Chondrocyte (in vitro differentiated cells): Measurements from ENCODE around the gene GAMT. TPM values are rescaled to one million over a fixed set of nuclear protein-coding genes. Genes with fewer than 3 reads are reported as not detected.

Source experiments
- DNase-seq: peaks from one replicate; pipeline ENCODE4 v3.0.0; 2021; ENCODE audit warnings: mixed read lengths, low spot score
- H3K27ac Mint-ChIP-seq: one replicate; pipeline ENCODE4 v1.8.0; 2021; ENCODE audit warnings: mild to moderate bottlenecking, moderate library complexity, mixed read lengths; ENCODE audit not compliant: unreplicated experiment
- H3K27me3 Mint-ChIP-seq: 2 replicates; pipeline ENCODE4 v1.8.0; 2021; ENCODE audit warnings: low read depth, mixed read lengths
- H3K36me3 Mint-ChIP-seq: 2 replicates; pipeline ENCODE4 v1.8.0; 2021; ENCODE audit warnings: low read depth, mixed read lengths
- H3K4me1 Mint-ChIP-seq: 2 replicates; pipeline ENCODE4 v1.8.0; 2021; ENCODE audit warnings: low read depth, mild to moderate bottlenecking, mixed read lengths
- H3K4me3 Mint-ChIP-seq: one replicate; pipeline ENCODE4 v1.8.0; 2021; ENCODE audit warnings: mild to moderate bottlenecking, moderate library complexity, mixed read lengths; ENCODE audit not compliant: unreplicated experiment
- H3K9me3 Mint-ChIP-seq: 2 replicates; pipeline ENCODE4 v1.8.0; 2021; ENCODE audit warnings: low read depth, mixed read lengths
- CTCF ChIP-seq: fragments of 200-600 bp; sonication (generic); IDR thresholded peaks from 2 replicates; pipeline ENCODE4 v1.5.0; 2021; ENCODE audit warnings: antibody characterized with exemption, mild to moderate bottlenecking, moderate library complexity
- total RNA-seq: library from RNA; stranded (reverse); gene quantifications from 3 replicates; pipeline ENCODE4 v1.2.1, GENCODE V29; 2021

The GAMT gene
- total RNA-seq, 1 donor from 2014 or later: 32.5 TPM

GRCh38 chr19:1366899-1367870 is 34.2 kb downstream of the GAMT start:
- Mint-ChIP-seq H3K27ac (no peak overlapping the region), H3K4me1 (peaks cover 14% of the 10 kb centered on the region), H3K9me3 (no peaks in the 10 kb centered on the region), H3K4me3 (no peak overlapping the region), H3K36me3 (peaks cover 19% of the 10 kb centered on the region), H3K27me3 (no peaks in the 10 kb centered on the region)
- no peak for TF ChIP-seq CTCF
- DNase-seq: no peak

- TF ChIP-seq CTCF: no peak
- H3K36me3 Mint-ChIP-seq: peaks cover 22% of the 10 kb centered on the region
- H3K9me3 Mint-ChIP-seq: no peaks in the 10 kb centered on the region
- no peak for DNase-seq
- H3K4me1 Mint-ChIP-seq: peaks cover 23% of the 10 kb centered on the region
- H3K27ac Mint-ChIP-seq: no peak overlapping the region
- H3K27me3 Mint-ChIP-seq: no peaks in the 10 kb centered on the region
- H3K4me3 Mint-ChIP-seq: no peak overlapping the region
Observed at GRCh38 chr19:1366296-1366695, 35.0 kb downstream of the GAMT start.

- Mint-ChIP-seq H3K4me1 (peaks cover 30% of the 10 kb centered on the region), H3K36me3 (peaks cover 22% of the 10 kb centered on the region), H3K27me3 (no peaks in the 10 kb centered on the region), H3K9me3 (no peaks in the 10 kb centered on the region), H3K27ac (no peak overlapping the region), H3K4me3 (no peak overlapping the region)
- TF ChIP-seq CTCF: no peak
- no peak for DNase-seq
Observed at GRCh38 chr19:1365319-1366269, 35.7 kb downstream of the GAMT start.

- Mint-ChIP-seq H3K9me3 (no peaks in the 10 kb centered on the region), H3K36me3 (peaks cover 18% of the 10 kb centered on the region), H3K27me3 (no peaks in the 10 kb centered on the region), H3K4me1 (peaks cover 42% of the 10 kb centered on the region), H3K4me3 (no peak overlapping the region), H3K27ac (peak overlapping the region; percentile 59)
- DNase-seq: no peak
- TF ChIP-seq CTCF: peak; percentile 67
Observed at GRCh38 chr19:1364070-1364704, 37.2 kb downstream of the GAMT start.
